PC-3 (cell line): ENCODE results near the gene TNRC18.

ENCODE experiments used
- EZH2 ChIP-seq: fragments of 300-600 bp; sonication (generic); IDR thresholded peaks from one replicate; pipeline ENCODE4 v1.6.1; 2017; ENCODE audit warnings: antibody characterized with exemption, mild to moderate bottlenecking, low read length; ENCODE audit not compliant: unreplicated experiment
- EZH2phosphoT487 ChIP-seq: fragments of 300-600 bp; sonication (generic); IDR thresholded peaks from 2 replicates; pipeline ENCODE4 v1.6.1; 2018; ENCODE audit warnings: mild to moderate bottlenecking, antibody characterized with exemption, low read length, borderline replicate concordance
- TF ChIP-seq, protein P1 (sequence below): fragments of 300-600 bp; sonication (generic); conservative IDR thresholded peaks from 2 replicates; pipeline ENCODE4 v1.5.1; 2017; ENCODE audit warnings: antibody characterized with exemption, low read depth, mild to moderate bottlenecking, low read length

DNA sequence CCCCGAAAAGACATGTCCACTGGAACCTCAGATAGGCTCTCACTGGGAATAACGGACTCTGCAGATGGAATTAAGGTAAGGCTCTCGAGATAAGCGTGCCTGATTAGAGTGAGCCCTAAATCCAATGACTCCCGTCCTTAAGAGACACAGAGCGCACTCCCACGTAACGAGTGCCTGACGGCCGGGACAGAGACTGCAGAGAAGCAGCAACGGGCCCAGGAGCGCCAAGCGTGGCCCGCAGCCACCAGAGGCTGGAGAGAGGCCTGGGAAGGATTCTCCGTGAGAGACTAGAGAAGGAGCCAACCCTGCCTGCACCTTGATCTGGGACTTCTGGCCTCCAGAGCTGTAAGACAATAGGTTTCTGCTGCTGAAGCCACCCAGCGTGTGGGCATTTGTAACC, 20.0 kb upstream of the TNRC18 start:
- TF ChIP-seq EZH2phosphoT487, result no peak
- TF ChIP-seq, protein P1, sequence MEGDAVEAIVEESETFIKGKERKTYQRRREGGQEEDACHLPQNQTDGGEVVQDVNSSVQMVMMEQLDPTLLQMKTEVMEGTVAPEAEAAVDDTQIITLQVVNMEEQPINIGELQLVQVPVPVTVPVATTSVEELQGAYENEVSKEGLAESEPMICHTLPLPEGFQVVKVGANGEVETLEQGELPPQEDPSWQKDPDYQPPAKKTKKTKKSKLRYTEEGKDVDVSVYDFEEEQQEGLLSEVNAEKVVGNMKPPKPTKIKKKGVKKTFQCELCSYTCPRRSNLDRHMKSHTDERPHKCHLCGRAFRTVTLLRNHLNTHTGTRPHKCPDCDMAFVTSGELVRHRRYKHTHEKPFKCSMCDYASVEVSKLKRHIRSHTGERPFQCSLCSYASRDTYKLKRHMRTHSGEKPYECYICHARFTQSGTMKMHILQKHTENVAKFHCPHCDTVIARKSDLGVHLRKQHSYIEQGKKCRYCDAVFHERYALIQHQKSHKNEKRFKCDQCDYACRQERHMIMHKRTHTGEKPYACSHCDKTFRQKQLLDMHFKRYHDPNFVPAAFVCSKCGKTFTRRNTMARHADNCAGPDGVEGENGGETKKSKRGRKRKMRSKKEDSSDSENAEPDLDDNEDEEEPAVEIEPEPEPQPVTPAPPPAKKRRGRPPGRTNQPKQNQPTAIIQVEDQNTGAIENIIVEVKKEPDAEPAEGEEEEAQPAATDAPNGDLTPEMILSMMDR, result no peak
- no peak for TF ChIP-seq EZH2
